ENCODE measurements around the gene PLEKHA7. TPM values are rescaled to one million over a fixed set of nuclear protein-coding genes. Genes with fewer than 3 reads are reported as not detected.

PLEKHA7 gene
- total RNA-seq, 1 experiment from 2014 or later, result 7.2 TPM

DNA sequence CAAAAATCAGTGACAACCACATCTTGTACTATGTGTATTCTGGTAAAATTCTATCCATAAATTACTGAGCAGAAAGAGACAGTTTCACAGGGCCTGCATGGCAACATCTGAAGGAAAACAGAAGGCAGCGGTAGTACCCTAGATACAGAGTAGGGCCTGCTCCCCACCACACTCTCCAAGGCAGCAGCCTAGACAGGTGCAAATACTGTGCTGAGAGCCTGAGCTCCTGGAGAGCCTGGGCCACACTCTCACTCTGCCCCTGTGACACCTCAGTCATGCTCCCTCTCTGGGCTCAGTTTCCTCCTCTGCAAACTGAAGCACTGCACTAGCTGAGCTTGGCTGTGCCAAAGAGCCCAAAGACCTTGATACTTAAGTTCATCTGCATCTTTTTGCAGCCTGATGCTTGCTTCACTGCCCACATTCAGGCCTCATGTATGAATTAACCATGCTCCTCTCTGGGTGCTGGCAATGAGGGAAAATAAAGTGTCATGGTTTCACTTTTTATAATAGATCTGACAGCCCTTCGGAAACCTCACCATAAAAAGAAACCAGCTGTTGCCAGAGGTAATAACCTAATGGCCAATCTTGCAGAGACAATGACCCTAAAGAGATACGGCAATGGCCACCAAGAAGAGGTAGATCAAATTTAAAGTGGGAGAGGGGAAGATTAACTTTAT, 104.7 kb downstream of the PLEKHA7 start:
- H3K36me3 ChIP-seq (ENCODE audit: control insufficient read depth in 1 of 2, insufficient read depth in 2 of 2, low read length in 2 of 2), result no peaks in the 10 kb centered on the region
- intact Hi-C loops (cut with micrococcal nuclease), result no loop called here
- TF ChIP-seq SP1 (IDR thresholded peaks at IDR 0.05; ENCODE audit: low read depth) (no peak), ELF1 (IDR thresholded peaks at IDR 0.05; ENCODE audit: borderline replicate concordance, low read depth) (no peak), ZNF274 (IDR thresholded peaks at IDR 0.05; ENCODE audit: low read depth, low read length) (no peak), EZH2 (IDR thresholded peaks at IDR 0.05) (no peak), ZFX (IDR thresholded peaks at IDR 0.05) (no peak), YY1 (IDR thresholded peaks at IDR 0.05; ENCODE audit: extremely low read depth, insufficient replicate concordance, low read depth, low read length) (no peak), EZH2phosphoT487 (IDR thresholded peaks at IDR 0.05; ENCODE audit: borderline replicate concordance) (no peak), EGR1 (IDR thresholded peaks at IDR 0.05; ENCODE audit: low read depth) (no peak), POLR2AphosphoS5 (IDR thresholded peaks at IDR 0.05; ENCODE audit: low read depth, low read length) (no peak), TCF7L2 (IDR thresholded peaks at IDR 0.05; ENCODE audit: borderline replicate concordance, extremely low read depth, insufficient read depth, insufficient read length) (no peak), SRF (IDR thresholded peaks at IDR 0.05; ENCODE audit: low read depth) (no peak), FOSL1 (IDR thresholded peaks at IDR 0.05; ENCODE audit: low read depth) (no peak), RAD21 (IDR thresholded peaks at IDR 0.05; ENCODE audit: low read depth) (no peak), JUND (IDR thresholded peaks at IDR 0.05) (no peak), POLR2A (IDR thresholded peaks at IDR 0.05; ENCODE audit: borderline replicate concordance, extremely low read depth, insufficient read depth, insufficient read length) (no peak), SIN3A (IDR thresholded peaks at IDR 0.05; ENCODE audit: low read depth) (no peak)
- TF ChIP-seq, protein P1, sequence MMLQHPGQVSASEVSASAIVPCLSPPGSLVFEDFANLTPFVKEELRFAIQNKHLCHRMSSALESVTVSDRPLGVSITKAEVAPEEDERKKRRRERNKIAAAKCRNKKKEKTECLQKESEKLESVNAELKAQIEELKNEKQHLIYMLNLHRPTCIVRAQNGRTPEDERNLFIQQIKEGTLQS (IDR thresholded peaks at IDR 0.05), result no peak
- TF ChIP-seq, protein P2, sequence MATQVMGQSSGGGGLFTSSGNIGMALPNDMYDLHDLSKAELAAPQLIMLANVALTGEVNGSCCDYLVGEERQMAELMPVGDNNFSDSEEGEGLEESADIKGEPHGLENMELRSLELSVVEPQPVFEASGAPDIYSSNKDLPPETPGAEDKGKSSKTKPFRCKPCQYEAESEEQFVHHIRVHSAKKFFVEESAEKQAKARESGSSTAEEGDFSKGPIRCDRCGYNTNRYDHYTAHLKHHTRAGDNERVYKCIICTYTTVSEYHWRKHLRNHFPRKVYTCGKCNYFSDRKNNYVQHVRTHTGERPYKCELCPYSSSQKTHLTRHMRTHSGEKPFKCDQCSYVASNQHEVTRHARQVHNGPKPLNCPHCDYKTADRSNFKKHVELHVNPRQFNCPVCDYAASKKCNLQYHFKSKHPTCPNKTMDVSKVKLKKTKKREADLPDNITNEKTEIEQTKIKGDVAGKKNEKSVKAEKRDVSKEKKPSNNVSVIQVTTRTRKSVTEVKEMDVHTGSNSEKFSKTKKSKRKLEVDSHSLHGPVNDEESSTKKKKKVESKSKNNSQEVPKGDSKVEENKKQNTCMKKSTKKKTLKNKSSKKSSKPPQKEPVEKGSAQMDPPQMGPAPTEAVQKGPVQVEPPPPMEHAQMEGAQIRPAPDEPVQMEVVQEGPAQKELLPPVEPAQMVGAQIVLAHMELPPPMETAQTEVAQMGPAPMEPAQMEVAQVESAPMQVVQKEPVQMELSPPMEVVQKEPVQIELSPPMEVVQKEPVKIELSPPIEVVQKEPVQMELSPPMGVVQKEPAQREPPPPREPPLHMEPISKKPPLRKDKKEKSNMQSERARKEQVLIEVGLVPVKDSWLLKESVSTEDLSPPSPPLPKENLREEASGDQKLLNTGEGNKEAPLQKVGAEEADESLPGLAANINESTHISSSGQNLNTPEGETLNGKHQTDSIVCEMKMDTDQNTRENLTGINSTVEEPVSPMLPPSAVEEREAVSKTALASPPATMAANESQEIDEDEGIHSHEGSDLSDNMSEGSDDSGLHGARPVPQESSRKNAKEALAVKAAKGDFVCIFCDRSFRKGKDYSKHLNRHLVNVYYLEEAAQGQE (IDR thresholded peaks at IDR 0.05; ENCODE audit: low read depth), result no peak
- TF ChIP-seq, protein P3, sequence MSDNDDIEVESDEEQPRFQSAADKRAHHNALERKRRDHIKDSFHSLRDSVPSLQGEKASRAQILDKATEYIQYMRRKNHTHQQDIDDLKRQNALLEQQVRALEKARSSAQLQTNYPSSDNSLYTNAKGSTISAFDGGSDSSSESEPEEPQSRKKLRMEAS (IDR thresholded peaks at IDR 0.05), result no peak
- H2AFZ ChIP-seq (ENCODE audit: low read depth, low read length, poor library complexity, severe bottlenecking), result no peak overlapping the region
- BruUV-seq (replicated peaks), result no TSS peak
- no peak for ATAC-seq
- H3K9me3 ChIP-seq (ENCODE audit: control insufficient read depth in 1 of 2, insufficient read depth in 1 of 2, low read depth in 1 of 2, low read length in 2 of 2), result no peaks in the 10 kb centered on the region
- no peak for DNase-seq (ENCODE audit: low read depth, low spot score)
- H3K79me2 ChIP-seq (ENCODE audit: insufficient read depth, low read length), result no peaks in the 10 kb centered on the region
- ChIA-PET RAD21 (ENCODE audit: low non-redundant PET in 1 of 2, low total read pairs in 2 of 2, uncharacterized antibody in 2 of 2, unreplicated experiment in 2 of 2) (no interaction called here), POLR2A (no interaction called here), CTCF (no interaction called here)
- no peaks in the 10 kb centered on the region for H3K9me2 ChIP-seq (ENCODE audit: insufficient read depth)
- H3K27me3 ChIP-seq (ENCODE audit: insufficient read depth, low read length), result no peaks in the 10 kb centered on the region
- no peak overlapping the region for H3K4me3 ChIP-seq (replicated peaks in 1 of 2; ENCODE audit: low read depth in 1 of 2, low read length in 2 of 2)
- H3K4me2 ChIP-seq (ENCODE audit: low read length), result no peak overlapping the region
- no peak overlapping the region for H3K27ac ChIP-seq (ENCODE audit: low read depth, low read length)
- no peak overlapping the region for H3K9ac ChIP-seq (ENCODE audit: low read length)
- no peaks in the 10 kb centered on the region for H4K20me1 ChIP-seq (ENCODE audit: insufficient read depth)
- peaks cover 8 to 28% of the 10 kb centered on the region in 2 experiments; a peak in 3 of 4 replicates for H3K4me1 ChIP-seq (ENCODE audit: control insufficient read depth in 1 of 2, insufficient read depth in 2 of 2, low read length in 2 of 2)
